Measurements from ENCODE around the gene CNFN. TPM values are rescaled to one million over a fixed set of nuclear protein-coding genes. Genes with fewer than 3 reads are reported as not detected.

CNFN gene
- total RNA-seq, 5 donors from 2014 or later (not counting 1 experiment from before 2014, with no cell fraction given) = 1.1 TPM; not detected in 4

DNA sequence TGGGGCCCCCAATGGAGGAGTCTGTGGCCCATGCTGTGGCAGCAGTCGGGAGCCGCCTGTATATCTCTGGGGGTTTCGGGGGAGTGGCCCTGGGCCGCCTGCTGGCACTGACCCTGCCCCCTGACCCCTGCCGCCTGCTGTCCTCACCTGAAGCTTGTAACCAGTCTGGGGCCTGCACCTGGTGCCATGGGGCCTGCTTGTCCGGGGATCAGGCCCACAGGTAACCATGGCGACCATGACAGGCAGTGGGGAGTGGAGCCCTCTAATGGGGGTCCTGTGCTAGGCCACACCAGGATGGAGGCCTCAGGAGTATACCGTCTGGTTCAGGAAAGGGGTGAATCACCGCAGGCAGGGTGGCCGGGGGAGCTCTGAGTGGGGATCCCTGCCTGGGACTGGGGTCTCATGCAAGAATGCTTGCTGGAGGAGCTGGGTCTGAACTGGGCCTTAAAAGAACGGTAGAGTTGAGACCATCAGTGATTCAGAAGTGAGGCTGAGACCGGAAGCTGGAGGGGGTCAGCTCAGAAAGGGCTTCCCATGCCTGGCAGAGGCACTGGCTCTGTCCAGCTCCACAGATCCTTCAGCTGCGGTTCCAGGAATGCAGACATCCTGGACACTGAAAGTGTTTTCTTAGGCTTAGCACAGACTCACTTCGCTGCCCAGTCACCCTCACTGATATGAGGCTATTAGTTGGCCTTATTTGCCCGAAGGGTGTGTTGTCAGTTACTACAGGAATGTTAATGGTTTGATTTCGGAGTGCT, 29.1 kb downstream of the CNFN start:
- Histone ChIP-seq H3K27me3 (replicated peaks in 1 of 2; ENCODE audit: control insufficient read depth in 2 of 2, extremely low read depth in 1 of 2, insufficient read depth in 2 of 2, low read length in 1 of 2) (no peaks in the 10 kb centered on the region), H3K4me3 (ENCODE audit: control insufficient read depth in 1 of 2, extremely low read depth in 1 of 2, low read length in 1 of 2) (no peak overlapping the region), H3K27ac (ENCODE audit: low read length) (no peak overlapping the region), H3K4me1 (ENCODE audit: control insufficient read depth in 1 of 2, extremely low read depth in 1 of 2, insufficient read depth in 2 of 2, low read length in 2 of 2) (no peaks in the 10 kb centered on the region), H3K36me3 (ENCODE audit: control insufficient read depth in 2 of 2, extremely low read depth in 1 of 2, insufficient read depth in 1 of 2, low read length in 1 of 2) (peaks cover 7 to 12% of the 10 kb centered on the region in 2 donors), H3K9me3 (peaks cover 2% of the 10 kb centered on the region)
- ChIA-PET CTCF (interaction anchor here in 1 of 2 donors (0.7 kb wide), 1 partner anchor 8 kb away, joined by 3 read pairs; no protein-coding TSS in a partner anchor), POLR2A (no interaction called here)
- 94% methylated on average over 9 of the region's 16 CpGs for WGBS (ENCODE audit: insufficient coverage)
- Mint-ChIP-seq H3K4me3 (no peak overlapping the region), H3K36me3 (peaks cover 27% of the 10 kb centered on the region), H3K27me3 (no peaks in the 10 kb centered on the region), H3K27ac (no peak overlapping the region), H3K4me1 (peaks cover 0 to 2% (median 0%) of the 10 kb centered on the region in 3 donors), H3K9me3 (no peaks in the 10 kb centered on the region)
- ATAC-seq (replicated peaks in 1 of 4) (no peak), DNase-seq (no peak)

DNA sequence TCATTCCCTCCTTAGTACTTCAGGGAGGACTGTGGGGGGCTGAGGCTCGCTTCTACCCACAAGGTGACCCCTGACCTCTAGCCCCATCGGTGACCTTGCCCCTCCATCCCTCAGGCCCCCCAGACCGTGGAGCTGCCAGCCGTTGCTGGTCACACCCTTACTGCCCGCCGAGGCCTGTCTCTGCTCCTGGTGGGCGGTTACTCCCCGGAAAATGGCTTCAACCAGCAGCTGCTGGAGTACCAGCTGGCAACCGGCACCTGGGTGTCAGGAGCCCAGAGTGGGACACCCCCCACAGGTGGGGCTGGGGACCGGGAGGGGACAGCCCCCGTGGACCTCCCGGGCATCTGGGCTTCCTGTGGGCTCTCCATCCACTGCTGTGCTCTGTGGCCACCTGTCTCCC, 32.8 kb downstream of the CNFN start:
- H3K4me3 Mint-ChIP-seq = no peak overlapping the region
- peaks cover 3 to 5% of the 10 kb centered on the region in 2 donors for H3K36me3 ChIP-seq (ENCODE audit: control insufficient read depth in 2 of 2, extremely low read depth in 1 of 2, insufficient read depth in 1 of 2, low read length in 1 of 2)
- H3K4me1 Mint-ChIP-seq = no peaks in the 10 kb centered on the region
- CTCF ChIA-PET = no interaction called here
- H3K27ac Mint-ChIP-seq = no peak overlapping the region
- 90% methylated on average over 11 of the region's 12 CpGs for WGBS (ENCODE audit: insufficient coverage)
- no peak overlapping the region for H3K27ac ChIP-seq (ENCODE audit: low read length)
- H3K27me3 Mint-ChIP-seq = no peaks in the 10 kb centered on the region
- no peak for DNase-seq
- H3K27me3 ChIP-seq (replicated peaks in 1 of 2; ENCODE audit: control insufficient read depth in 2 of 2, extremely low read depth in 1 of 2, insufficient read depth in 2 of 2, low read length in 1 of 2) = no peaks in the 10 kb centered on the region
- POLR2A ChIA-PET = no interaction called here
- no peaks in the 10 kb centered on the region for H3K9me3 Mint-ChIP-seq
- H3K36me3 Mint-ChIP-seq = peaks cover 23% of the 10 kb centered on the region
- H3K9me3 ChIP-seq = no peaks in the 10 kb centered on the region
- H3K4me1 ChIP-seq (ENCODE audit: control insufficient read depth in 1 of 2, extremely low read depth in 1 of 2, insufficient read depth in 2 of 2, low read length in 2 of 2) = no peaks in the 10 kb centered on the region
- no peak overlapping the region for H3K4me3 ChIP-seq (ENCODE audit: control insufficient read depth in 1 of 2, extremely low read depth in 1 of 2, low read length in 1 of 2)
- no peak for ATAC-seq (replicated peaks in 1 of 4)

DNA sequence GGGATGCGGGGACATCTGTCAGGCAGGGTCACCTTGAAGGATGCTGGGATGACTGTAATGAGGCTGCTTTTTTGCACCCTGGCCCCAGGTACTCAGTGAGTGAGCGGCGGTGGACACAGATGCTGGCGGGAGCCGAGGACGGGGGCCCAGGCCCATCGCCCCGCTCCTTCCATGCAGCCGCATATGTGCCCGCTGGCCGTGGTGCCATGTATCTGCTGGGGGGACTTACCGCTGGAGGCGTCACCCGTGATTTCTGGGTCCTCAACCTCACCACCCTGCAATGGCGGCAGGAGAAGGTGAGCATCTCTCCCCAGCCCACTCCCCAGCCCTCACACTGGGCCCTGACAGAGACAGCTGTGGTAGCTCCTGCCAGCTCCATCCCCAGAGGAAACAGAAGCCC, 33.4 kb downstream of the CNFN start:
- Histone ChIP-seq H3K4me3 (ENCODE audit: control insufficient read depth in 1 of 2, extremely low read depth in 1 of 2, low read length in 1 of 2) (no peak overlapping the region), H3K27ac (ENCODE audit: low read length) (no peak overlapping the region), H3K4me1 (ENCODE audit: control insufficient read depth in 1 of 2, extremely low read depth in 1 of 2, insufficient read depth in 2 of 2, low read length in 2 of 2) (no peaks in the 10 kb centered on the region), H3K27me3 (replicated peaks in 1 of 2; ENCODE audit: control insufficient read depth in 2 of 2, extremely low read depth in 1 of 2, insufficient read depth in 2 of 2, low read length in 1 of 2) (no peaks in the 10 kb centered on the region), H3K36me3 (ENCODE audit: control insufficient read depth in 2 of 2, extremely low read depth in 1 of 2, insufficient read depth in 1 of 2, low read length in 1 of 2) (peaks cover 0 to 5% of the 10 kb centered on the region in 2 donors), H3K9me3 (no peaks in the 10 kb centered on the region)
- Mint-ChIP-seq H3K9me3 (no peaks in the 10 kb centered on the region), H3K27ac (no peak overlapping the region), H3K4me3 (no peak overlapping the region), H3K27me3 (no peaks in the 10 kb centered on the region), H3K4me1 (no peaks in the 10 kb centered on the region), H3K36me3 (peaks cover 26% of the 10 kb centered on the region)
- 96% methylated on average over 15 of the region's 15 CpGs for WGBS (ENCODE audit: insufficient coverage)
- ChIA-PET CTCF (interaction anchor here in 1 of 2 donors (0.5 kb wide), 1 partner anchor 9 kb away, joined by 3 read pairs; no protein-coding TSS in a partner anchor), POLR2A (no interaction called here)
- ATAC-seq (replicated peaks in 1 of 4) (no peak), DNase-seq (no peak)

DNA sequence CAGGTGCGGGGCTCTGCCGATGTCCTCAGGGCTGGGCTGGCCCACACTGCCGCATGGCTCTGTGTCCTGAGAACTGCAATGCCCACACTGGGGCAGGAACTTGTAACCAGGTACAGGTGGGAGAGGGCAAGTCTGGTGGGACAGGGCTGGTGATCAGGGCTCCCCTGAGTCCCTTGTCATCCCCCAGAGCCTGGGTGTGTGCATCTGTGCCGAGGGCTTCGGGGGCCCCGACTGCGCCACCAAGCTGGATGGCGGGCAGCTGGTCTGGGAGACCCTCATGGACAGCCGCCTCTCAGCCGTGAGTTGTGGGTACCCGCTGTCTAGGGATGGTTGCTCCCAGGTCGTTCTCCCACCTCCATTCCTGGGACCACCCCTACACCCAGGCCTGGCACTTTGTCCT, 34.2 kb downstream of the CNFN start:
- CTCF ChIA-PET = no interaction called here

DNA sequence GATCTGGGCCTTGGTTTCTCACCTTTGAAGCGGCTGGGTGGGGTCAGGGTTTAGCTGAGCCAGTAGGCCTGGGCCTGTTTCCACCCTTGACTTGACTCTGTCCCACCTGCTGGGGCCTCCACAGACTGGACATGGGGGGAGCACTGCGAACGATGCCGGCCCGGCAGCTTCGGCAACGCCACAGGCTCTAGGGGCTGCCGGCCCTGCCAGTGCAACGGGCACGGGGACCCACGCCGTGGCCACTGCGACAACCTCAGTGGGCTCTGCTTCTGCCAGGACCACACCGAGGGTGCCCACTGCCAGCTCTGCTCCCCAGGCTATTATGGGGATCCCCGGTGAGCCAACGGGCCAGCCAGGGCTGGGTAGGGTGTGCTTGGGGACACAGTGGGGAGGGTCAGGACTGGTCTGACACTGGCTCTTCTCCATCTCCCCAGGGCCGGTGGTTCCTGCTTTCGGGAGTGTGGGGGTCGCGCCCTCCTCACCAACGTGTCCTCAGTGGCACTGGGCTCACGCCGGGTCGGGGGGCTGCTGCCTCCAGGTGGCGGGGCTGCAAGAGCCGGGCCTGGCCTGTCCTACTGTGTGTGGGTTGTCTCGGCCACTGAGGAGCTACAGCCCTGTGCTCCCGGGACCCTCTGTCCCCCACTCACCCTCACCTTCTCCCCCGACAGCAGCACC, 36.6 kb downstream of the CNFN start:
- Histone ChIP-seq H3K27ac (ENCODE audit: low read length) (no peak overlapping the region), H3K27me3 (replicated peaks in 1 of 2; ENCODE audit: control insufficient read depth in 2 of 2, extremely low read depth in 1 of 2, insufficient read depth in 2 of 2, low read length in 1 of 2) (no peaks in the 10 kb centered on the region), H3K4me3 (ENCODE audit: control insufficient read depth in 1 of 2, extremely low read depth in 1 of 2, low read length in 1 of 2) (no peak overlapping the region), H3K9me3 (no peaks in the 10 kb centered on the region), H3K36me3 (ENCODE audit: control insufficient read depth in 2 of 2, extremely low read depth in 1 of 2, insufficient read depth in 1 of 2, low read length in 1 of 2) (peaks cover 0 to 5% of the 10 kb centered on the region in 2 donors), H3K4me1 (ENCODE audit: control insufficient read depth in 1 of 2, extremely low read depth in 1 of 2, insufficient read depth in 2 of 2, low read length in 2 of 2) (no peaks in the 10 kb centered on the region)
- Mint-ChIP-seq H3K9me3 (no peaks in the 10 kb centered on the region), H3K27ac (no peak overlapping the region), H3K27me3 (no peaks in the 10 kb centered on the region), H3K36me3 (peaks cover 17% of the 10 kb centered on the region), H3K4me1 (no peaks in the 10 kb centered on the region), H3K4me3 (no peak overlapping the region)
- 94% methylated on average over 21 of the region's 29 CpGs for WGBS (ENCODE audit: insufficient coverage)
- ATAC-seq (replicated peaks in 1 of 4) = no peak
- CTCF ChIA-PET = interaction anchor here in 1 of 2 donors (0.5 kb wide), 1 partner anchor 49 kb away, joined by 3 read pairs; no protein-coding TSS in a partner anchor
- POLR2A ChIA-PET = no interaction called here
- DNase-seq = no peak

More for the DNA sequence above, 34.2 kb downstream of the CNFN start:
- H3K27ac ChIP-seq (ENCODE audit: low read length) = no peak overlapping the region
- Mint-ChIP-seq H3K27me3 (no peaks in the 10 kb centered on the region), H3K27ac (no peak overlapping the region), H3K36me3 (peaks cover 23% of the 10 kb centered on the region), H3K9me3 (no peaks in the 10 kb centered on the region), H3K4me1 (no peaks in the 10 kb centered on the region), H3K4me3 (no peak overlapping the region)
- no peaks in the 10 kb centered on the region for H3K9me3 ChIP-seq
- no peaks in the 10 kb centered on the region for H3K4me1 ChIP-seq (ENCODE audit: control insufficient read depth in 1 of 2, extremely low read depth in 1 of 2, insufficient read depth in 2 of 2, low read length in 2 of 2)
- 84% methylated on average over 4 of the region's 12 CpGs for WGBS (ENCODE audit: insufficient coverage)
- no peak overlapping the region for H3K4me3 ChIP-seq (ENCODE audit: control insufficient read depth in 1 of 2, extremely low read depth in 1 of 2, low read length in 1 of 2)
- no peaks in the 10 kb centered on the region for H3K27me3 ChIP-seq (replicated peaks in 1 of 2; ENCODE audit: control insufficient read depth in 2 of 2, extremely low read depth in 1 of 2, insufficient read depth in 2 of 2, low read length in 1 of 2)
- POLR2A ChIA-PET = no interaction called here
- DNase-seq (no peak), ATAC-seq (replicated peaks in 1 of 4) (no peak)
- H3K36me3 ChIP-seq (ENCODE audit: control insufficient read depth in 2 of 2, extremely low read depth in 1 of 2, insufficient read depth in 1 of 2, low read length in 1 of 2) = peaks cover 0 to 5% of the 10 kb centered on the region in 2 donors

DNA sequence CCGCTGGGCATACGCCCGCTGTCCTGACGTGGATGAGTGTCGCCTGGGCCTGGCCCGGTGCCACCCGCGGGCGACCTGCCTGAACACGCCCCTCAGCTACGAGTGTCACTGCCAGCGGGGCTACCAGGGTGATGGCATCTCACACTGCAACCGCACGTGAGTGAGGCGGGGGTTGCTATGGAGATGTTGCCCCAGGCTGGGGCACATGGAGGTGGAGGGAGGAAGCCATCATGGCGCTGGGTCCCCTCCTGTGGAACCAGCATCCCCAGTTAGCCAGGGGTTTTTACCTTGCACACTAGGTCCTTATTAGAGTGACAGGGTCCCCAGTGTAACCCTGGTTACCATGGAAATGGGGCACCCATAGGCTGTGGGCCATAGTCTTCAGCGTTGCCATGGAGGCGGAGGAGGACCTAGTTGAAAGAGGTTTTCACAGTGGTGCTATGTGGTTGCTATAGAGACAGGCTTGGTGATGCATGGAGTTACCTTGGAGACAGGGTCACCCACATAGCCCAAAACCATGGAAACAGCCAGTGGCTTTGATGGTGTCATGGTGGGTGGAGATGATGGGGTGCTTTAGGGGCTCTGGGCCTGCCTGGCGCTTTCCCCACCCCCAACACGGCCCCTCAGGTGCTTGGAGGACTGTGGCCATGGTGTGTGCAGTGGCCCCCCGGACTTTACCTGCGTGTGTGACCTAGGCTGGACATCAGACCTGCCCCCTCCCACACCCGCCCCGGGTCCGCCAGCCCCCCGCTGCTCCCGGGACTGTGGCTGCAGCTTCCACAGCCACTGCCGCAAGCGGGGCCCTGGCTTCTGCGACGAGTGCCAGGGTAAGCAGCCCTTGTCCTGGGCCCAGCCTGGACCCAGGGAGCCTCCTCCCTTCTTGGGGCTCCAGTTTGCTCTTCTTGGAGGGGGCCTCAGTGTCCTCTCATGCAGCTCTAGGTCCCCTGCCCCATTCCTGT, 37.5 kb downstream of the CNFN start:
- H3K9me3 ChIP-seq = no peaks in the 10 kb centered on the region
- peak in 5 of 35 experiments; percentile 2 to 16 (median 4) for DNase-seq
- no peaks in the 10 kb centered on the region for H3K4me1 ChIP-seq (ENCODE audit: control insufficient read depth in 1 of 2, extremely low read depth in 1 of 2, insufficient read depth in 2 of 2, low read length in 2 of 2)
- no peaks in the 10 kb centered on the region for H3K4me1 Mint-ChIP-seq
- H3K9me3 Mint-ChIP-seq = no peaks in the 10 kb centered on the region
- 85% methylated on average over 17 of the region's 31 CpGs for WGBS (ENCODE audit: insufficient coverage)
- H3K36me3 Mint-ChIP-seq = peaks cover 21% of the 10 kb centered on the region
- H3K27me3 ChIP-seq (replicated peaks in 1 of 2; ENCODE audit: control insufficient read depth in 2 of 2, extremely low read depth in 1 of 2, insufficient read depth in 2 of 2, low read length in 1 of 2) = no peaks in the 10 kb centered on the region
- no peak for ATAC-seq (replicated peaks in 1 of 4)
- POLR2A ChIA-PET = no interaction called here
- peaks cover 4 to 5% of the 10 kb centered on the region in 2 donors for H3K36me3 ChIP-seq (ENCODE audit: control insufficient read depth in 2 of 2, extremely low read depth in 1 of 2, insufficient read depth in 1 of 2, low read length in 1 of 2)
- no peak overlapping the region for H3K27ac ChIP-seq (ENCODE audit: low read length)
- no peak overlapping the region for H3K27ac Mint-ChIP-seq
- H3K27me3 Mint-ChIP-seq = no peaks in the 10 kb centered on the region
- CTCF ChIA-PET = interaction anchor here in 1 of 2 donors (0.5 kb wide), 1 partner anchor 48 kb away, joined by 3 read pairs; no protein-coding TSS in a partner anchor
- no peak overlapping the region for H3K4me3 ChIP-seq (ENCODE audit: control insufficient read depth in 1 of 2, extremely low read depth in 1 of 2, low read length in 1 of 2)
- H3K4me3 Mint-ChIP-seq = no peak overlapping the region
